ENCODE measurements around the gene DUSP1.

The DUSP1 gene

GRCh38 chr5:172760136-172760535 is 10.9 kb downstream of the DUSP1 start:
- DNase-seq = no peak

- DNase-seq = no peak
Measured at GRCh38 chr5:172758834-172759149, 12.2 kb downstream of the DUSP1 start.

GRCh38 chr5:172758077-172758833 is 12.7 kb downstream of the DUSP1 start:
- no peak for DNase-seq

GRCh38 chr5:172757394-172758010 is 13.5 kb downstream of the DUSP1 start:
- no peak for DNase-seq

- no peak for DNase-seq
Measured at GRCh38 chr5:172756764-172757393, 14.1 kb downstream of the DUSP1 start.

- no peak for DNase-seq
Measured at GRCh38 chr5:172754596-172755356, 16.2 kb downstream of the DUSP1 start.

- no peak for DNase-seq
Measured at GRCh38 chr5:172753101-172753500, 17.9 kb downstream of the DUSP1 start.

- no peak for DNase-seq
Measured at GRCh38 chr5:172751761-172752510, 19.1 kb downstream of the DUSP1 start.

GRCh38 chr5:172749881-172750633 is 20.9 kb downstream of the DUSP1 start:
- DNase-seq = no peak

GRCh38 chr5:172749076-172749475 is 21.9 kb downstream of the DUSP1 start:
- DNase-seq = no peak

- no peak for DNase-seq
Measured at GRCh38 chr5:172748341-172748843, 22.6 kb downstream of the DUSP1 start.

- no peak for DNase-seq
Measured at GRCh38 chr5:172747471-172747870, 23.5 kb downstream of the DUSP1 start.

GRCh38 chr5:172746725-172747124 is 24.3 kb downstream of the DUSP1 start:
- DNase-seq = no peak

GRCh38 chr5:172745838-172746237 is 25.2 kb downstream of the DUSP1 start:
- DNase-seq = no peak

GRCh38 chr5:172745406-172745805 is 25.6 kb downstream of the DUSP1 start:
- DNase-seq = no peak

- no peak for DNase-seq
Measured at GRCh38 chr5:172744123-172745104, 26.6 kb downstream of the DUSP1 start.

- DNase-seq = peak; percentile 3
Measured at GRCh38 chr5:172743112-172743959, 27.7 kb downstream of the DUSP1 start.

- DNase-seq = no peak
Measured at GRCh38 chr5:172741206-172741582, 29.8 kb downstream of the DUSP1 start.

GRCh38 chr5:172740428-172741205 is 30.4 kb downstream of the DUSP1 start:
- no peak for DNase-seq

All from NCI-H146 (cell line).